Adrenal gland (tissue), 12 donors: ENCODE data around the gene SCCPDH. TPM values are rescaled to one million over a fixed set of nuclear protein-coding genes. Genes with fewer than 3 reads are reported as not detected.

Source experiments
- DNase-seq, 7 donors: peaks; one replicate each; pipeline ENCODE4 v3.0.0-alpha.2; 2019 to 2020
- H3K27ac ChIP-seq, 5 donors: fragments of 200-600 bp; sonication (generic) in 4 of 5; 1 replicate in 3 of 5; 2 replicates in 2 of 5; pipeline versions ENCODE4 v1.5.1 to v1.8.0; 2016 to 2020; ENCODE audit warnings: mild to moderate bottlenecking in 1 of 5
- H3K27me3 ChIP-seq: fragments of 200-600 bp; 2 replicates; pipeline ENCODE4 v1.8.0; 2021
- H3K36me3 ChIP-seq, 2 donors: fragments of 200-600 bp; replicated peaks in 1 of 2; 1 replicate in 1 of 2; 2 replicates in 1 of 2; pipeline versions ENCODE4 v1.5.1 to v1.8.0; 2018 to 2022
- H3K4me1 ChIP-seq, 2 donors: fragments of 200-600 bp; replicated peaks in 1 of 2; 1 replicate in 1 of 2; 2 replicates in 1 of 2; pipeline versions ENCODE4 v1.5.1 to v1.8.0; 2018 to 2021
- H3K4me3 ChIP-seq, 4 donors: fragments of 200-600 bp; sonication (generic) in 3 of 4; one replicate each; pipeline ENCODE4 v1.5.1; 2016 to 2018
- H3K9me3 ChIP-seq, 3 donors: fragments of 200-600 bp; sonication (generic) in 1 of 3; replicated peaks in 1 of 3; 1 replicate in 2 of 3; 2 replicates in 1 of 3; pipeline versions ENCODE4 v1.5.1 to v1.8.0; 2016 to 2021
- CTCF ChIP-seq, 6 experiments: fragments of 450-650 bp in 4 of 6; fragments of 200-600 bp in 2 of 6; sonication (generic) in 1 of 6; IDR thresholded peaks; 1 replicate in 5 of 6; 2 replicates in 1 of 6; pipeline versions ENCODE4 v1.5.1 to v1.8.0; 2016 to 2021; ENCODE audit warnings: antibody characterized with exemption in 6 of 6, mild to moderate bottlenecking in 2 of 6, moderate library complexity in 1 of 6
- POLR2A ChIP-seq, 2 donors: fragments of 450-650 bp; IDR thresholded peaks; one replicate each; pipeline ENCODE4 v1.6.1; 2017; ENCODE audit warnings: antibody characterized with exemption in 2 of 2, mild to moderate bottlenecking in 2 of 2, moderate library complexity in 1 of 2
- WGBS, 4 donors: extraction: QIAGEN DNeasy Blood & Tissue Kit in 2 of 4; methylation state at CpG; one replicate each; pipeline versions ENCODE4 v1.1.5 to v1.1.7; 2013 to 2017; 5-methylcytosine and 5-hydroxymethylcytosine counted together
- intact Hi-C, 2 donors: fragments of 100-400 bp; cut with DNase I; formaldehyde crosslinking; loops; one replicate each; pipeline versions ENCODE4 v1.14.1 to v1.15.0; 2022 to 2023
- polyA plus RNA-seq, 3 donors: library from polyadenylated mRNA; stranded (reverse); fragments of 200-250 nt in 2 of 3; fragments of 350-450 nt in 1 of 3; fragmentation: Illumina TruSeq in 1 of 3; extraction: RNeasy Lipid Tissue Mini Kit (QIAGEN cat#74804) in 1 of 3; gene quantifications; one replicate each; pipeline ENCODE4 v1.2.3, GENCODE V29; 2013 to 2014
- total RNA-seq, 9 donors: library from RNA; depleted of rRNA in 4 of 9; stranded (reverse); fragments of >200 nt in 4 of 9; fragments of 120-200 nt in 1 of 9; fragmentation: NEBNext Ultra II Directional in 1 of 9; extraction: Animal tissue kit (Norgen Biotek cat#: 25700) in 1 of 9; gene quantifications; one replicate each; pipeline versions ENCODE4 v1.1.0 to v1.2.4, GENCODE V29; 2013 to 2023
- donor health status: healthy with polysubstance abuse.
- donor health status: Bipolar disorder and iron deficiency.
- donor health status: DM: yes; HTN: yes; CAD: no.
- donor health status: DM: no; HTN: no; CAD: no.
- donor health status: DM: no; HTN: no; CAD: no.
- donor health status: DM: yes; HTN: yes; CAD: no.

Gene SCCPDH
- total and polyA plus RNA-seq, 12 donors = 12.0 to 180 (median 60.7) TPM

- Histone ChIP-seq H3K27ac (no peak overlapping the region), H3K9me3 (no peaks in the 10 kb centered on the region), H3K4me3 (no peak overlapping the region), H3K36me3 (peaks cover 0 to 26% of the 10 kb centered on the region in 2 donors), H3K27me3 (no peaks in the 10 kb centered on the region), H3K4me1 (no peaks in the 10 kb centered on the region)
- intact Hi-C loops = no loop called here
- TF ChIP-seq POLR2A (IDR thresholded peaks at IDR 0.05) (no peak), CTCF (IDR thresholded peaks at IDR 0.05) (no peak)
- DNase-seq = no peak
- WGBS, 4 donors = 92 to 93% (median 93%) methylated on average over 10 to 13 of the region's 13 CpGs
Measured at GRCh38 chr1:246779561-246780175, 55.5 kb downstream of the SCCPDH start.

GRCh38 chr1:246780264-246780663, 56.1 kb downstream of the SCCPDH start:
- TF ChIP-seq POLR2A (IDR thresholded peaks at IDR 0.05) (no peak), CTCF (IDR thresholded peaks at IDR 0.05) (no peak)
- Histone ChIP-seq H3K4me3 (no peak overlapping the region), H3K27ac (no peak overlapping the region), H3K4me1 (no peaks in the 10 kb centered on the region), H3K36me3 (peaks cover 0 to 26% of the 10 kb centered on the region in 2 donors), H3K9me3 (no peaks in the 10 kb centered on the region), H3K27me3 (no peaks in the 10 kb centered on the region)
- 95 to 98% (median 97%) methylated on average over 6 to 9 of the region's 9 CpGs for WGBS, 4 donors
- intact Hi-C loops = no loop called here
- DNase-seq = no peak

GRCh38 chr1:246781212-246781611, 57.0 kb downstream of the SCCPDH start:
- H3K27me3 ChIP-seq = no peaks in the 10 kb centered on the region
- intact Hi-C loops = no loop called here
- 94 to 99% (median 97%) methylated on average over 6 to 7 of the region's 7 CpGs for WGBS, 4 donors
- TF ChIP-seq CTCF (IDR thresholded peaks at IDR 0.05) = no peak
- no peak for TF ChIP-seq POLR2A (IDR thresholded peaks at IDR 0.05)
- DNase-seq = no peak
- H3K9me3 ChIP-seq = no peaks in the 10 kb centered on the region
- peaks cover 0 to 20% of the 10 kb centered on the region in 2 donors for H3K36me3 ChIP-seq
- H3K27ac ChIP-seq = no peak overlapping the region
- H3K4me1 ChIP-seq = no peaks in the 10 kb centered on the region
- no peak overlapping the region for H3K4me3 ChIP-seq

- H3K4me1 ChIP-seq = no peaks in the 10 kb centered on the region
Measured at GRCh38 chr1:246782120-246782900, 58.1 kb downstream of the SCCPDH start.

More at GRCh38 chr1:246782120-246782900, 58.1 kb downstream of the SCCPDH start:
- peaks cover 0 to 10% of the 10 kb centered on the region in 2 donors for H3K36me3 ChIP-seq
- no peak overlapping the region for H3K4me3 ChIP-seq
- no peaks in the 10 kb centered on the region for H3K9me3 ChIP-seq
- intact Hi-C loops = no loop called here
- DNase-seq = peak in 5 of 7 donors; percentile 36 to 55 (median 51)
- peak overlapping the region in 1 of 5 donors; percentile 61 for H3K27ac ChIP-seq
- TF ChIP-seq POLR2A (IDR thresholded peaks at IDR 0.05) = no peak
- TF ChIP-seq CTCF (IDR thresholded peaks at IDR 0.05) = no peak
- WGBS, 4 donors = 50 to 77% (median 62%) methylated on average over 15 to 16 of the region's 16 CpGs
- H3K27me3 ChIP-seq = no peaks in the 10 kb centered on the region
